ENCODE measurements around the gene GPR52. TPM values are rescaled to one million over a fixed set of nuclear protein-coding genes. Genes with fewer than 3 reads are reported as not detected.
A peak's percentile ranks its signal among the peaks of the same experiment; 100 is the strongest.
"Not testable (repeated sequence)": the region's sequence is repeated elsewhere in the genome, so short reads cannot be mapped to it uniquely, and the experiment has no call there.

GPR52 gene
- total RNA-seq, 4 donors from 2014 or later: 0.58 to 5.0 (median 1.7) TPM

GRCh38 chr1:174406421-174406820 is 41.3 kb upstream of the GPR52 start:
- Histone ChIP-seq H3K36me3 (no peaks in the 10 kb centered on the region), H3K9me3 (no peaks in the 10 kb centered on the region), H3K27me3 (no peaks in the 10 kb centered on the region), H3K4me3 (no peak overlapping the region), H3K4me1 (no peaks in the 10 kb centered on the region), H3K27ac (replicated peaks in 1 of 4) (no peak overlapping the region)
- 95% methylated on average over 4 of the region's 4 CpGs for WGBS
- no peak for TF ChIP-seq EP300 (IDR thresholded peaks at IDR 0.05)
- TF ChIP-seq CTCF (IDR thresholded peaks at IDR 0.05): no peak
- TF ChIP-seq POLR2A (IDR thresholded peaks at IDR 0.05; ENCODE audit: low read depth): no peak
- no peak for TF ChIP-seq POLR2AphosphoS5 (IDR thresholded peaks at IDR 0.05)
- intact Hi-C loops (cut with DNase I): no loop called here
- DNase-seq (ENCODE audit: extremely low spot score): no peak

DNA sequence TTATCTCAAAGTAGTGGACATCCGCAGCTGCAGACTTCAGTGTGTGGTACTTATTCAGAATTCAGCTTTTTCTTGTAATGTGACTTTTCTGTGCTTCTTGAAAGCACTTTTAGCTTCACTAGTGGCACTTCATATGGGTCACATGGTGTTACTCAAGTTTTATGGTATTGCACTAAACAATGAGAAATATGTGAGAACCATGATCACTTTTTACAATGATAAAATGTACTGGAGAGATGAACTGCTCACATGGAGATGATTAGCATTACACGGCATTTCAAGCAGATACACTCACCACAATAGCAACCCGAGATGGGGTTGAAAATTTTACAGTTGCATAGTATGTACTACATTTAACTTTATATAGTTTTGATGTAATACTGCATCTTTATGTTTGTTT is 40.1 kb upstream of the GPR52 start:
- H3K4me1 ChIP-seq: no peaks in the 10 kb centered on the region
- H3K9me3 ChIP-seq: no peaks in the 10 kb centered on the region
- H3K4me3 ChIP-seq: no peak overlapping the region
- DNase-seq (ENCODE audit: extremely low spot score): no peak
- intact Hi-C loops (cut with DNase I): no loop called here
- WGBS: 100% methylated on average over 3 of the region's 3 CpGs
- no peaks in the 10 kb centered on the region for H3K27me3 ChIP-seq
- no peak for TF ChIP-seq CTCF (IDR thresholded peaks at IDR 0.05)
- no peak for TF ChIP-seq POLR2AphosphoS5 (IDR thresholded peaks at IDR 0.05)
- TF ChIP-seq EP300 (IDR thresholded peaks at IDR 0.05): no peak
- TF ChIP-seq POLR2A (IDR thresholded peaks at IDR 0.05; ENCODE audit: low read depth): no peak
- H3K27ac ChIP-seq (replicated peaks in 1 of 4): no peak overlapping the region
- H3K36me3 ChIP-seq: no peaks in the 10 kb centered on the region

DNA sequence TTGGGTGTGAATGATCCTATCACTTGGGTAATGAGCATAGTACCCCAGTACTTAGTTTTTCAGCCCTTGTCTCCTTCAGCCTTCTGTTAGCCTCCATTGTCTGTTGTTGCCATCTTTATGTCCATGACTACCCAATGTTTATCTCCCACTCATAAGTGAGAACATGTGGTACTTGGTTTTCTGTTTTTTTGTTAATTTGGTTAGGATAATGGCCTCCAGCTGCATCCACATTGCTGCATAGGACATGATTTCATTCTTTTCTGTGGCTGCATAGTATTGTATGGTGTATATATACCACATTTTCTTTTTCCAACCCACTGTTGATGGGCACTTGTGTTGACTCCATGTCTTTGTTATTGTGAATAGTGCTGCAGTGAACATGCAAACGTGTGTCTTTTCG is 39.6 kb upstream of the GPR52 start:
- 48% methylated on average over 2 of the region's 2 CpGs for WGBS
- intact Hi-C loops (cut with DNase I): no loop called here
- no peaks in the 10 kb centered on the region for H3K27me3 ChIP-seq
- TF ChIP-seq POLR2A (IDR thresholded peaks at IDR 0.05; ENCODE audit: low read depth): no peak
- TF ChIP-seq POLR2AphosphoS5 (IDR thresholded peaks at IDR 0.05): no peak
- no peak for TF ChIP-seq EP300 (IDR thresholded peaks at IDR 0.05)
- TF ChIP-seq CTCF (IDR thresholded peaks at IDR 0.05): no peak
- no peaks in the 10 kb centered on the region for H3K36me3 ChIP-seq
- H3K4me3 ChIP-seq: no peak overlapping the region
- no peak for DNase-seq (ENCODE audit: extremely low spot score)
- no peaks in the 10 kb centered on the region for H3K9me3 ChIP-seq
- no peak overlapping the region for H3K27ac ChIP-seq (replicated peaks in 1 of 4)
- H3K4me1 ChIP-seq: no peaks in the 10 kb centered on the region

GRCh38 chr1:174409801-174410200 is 38.0 kb upstream of the GPR52 start:
- 93% methylated on average over 3 of the region's 3 CpGs for WGBS

GRCh38 chr1:174413632-174414031 is 34.1 kb upstream of the GPR52 start:
- intact Hi-C loops (cut with DNase I): no loop called here
- peak in 1 of 3 experiments; percentile 9 for TF ChIP-seq CTCF (IDR thresholded peaks at IDR 0.05)
- no peak for TF ChIP-seq POLR2AphosphoS5 (IDR thresholded peaks at IDR 0.05)
- TF ChIP-seq POLR2A (IDR thresholded peaks at IDR 0.05; ENCODE audit: low read depth): no peak
- 76% methylated on average over 4 of the region's 4 CpGs for WGBS
- DNase-seq (ENCODE audit: extremely low spot score): no peak
- Histone ChIP-seq H3K27me3 (no peaks in the 10 kb centered on the region), H3K4me1 (peaks cover 0 to 4% (median 0%) of the 10 kb centered on the region in 4 donors), H3K4me3 (no peak overlapping the region), H3K9me3 (no peaks in the 10 kb centered on the region), H3K36me3 (no peaks in the 10 kb centered on the region), H3K27ac (replicated peaks in 1 of 4) (no peak overlapping the region)

More at GRCh38 chr1:174409801-174410200, 38.0 kb upstream of the GPR52 start:
- DNase-seq (ENCODE audit: extremely low spot score); intact Hi-C loops (cut with DNase I); H3K36me3 ChIP-seq; H3K4me1 ChIP-seq; H3K27ac ChIP-seq (replicated peaks in 1 of 4); H3K4me3 ChIP-seq; H3K9me3 ChIP-seq; H3K27me3 ChIP-seq: not testable (repeated sequence)
